Duodenal mucosa (tissue), 2 donors: ENCODE data around the gene TP73.
A peak's percentile ranks its signal among the peaks of the same experiment; 100 is the strongest.
"Not testable (repeated sequence)": the region's sequence is repeated elsewhere in the genome, so short reads cannot be mapped to it uniquely, and the experiment has no call there.

Experiments used
- H3K27ac ChIP-seq: one replicate; pipeline ENCODE4 v1.7.0; 2013; ENCODE audit warnings: low read depth, low read length
- H3K27me3 ChIP-seq, 2 donors: one replicate each; pipeline ENCODE4 v1.7.0; 2013; ENCODE audit warnings: low read length in 2 of 2, control low read depth in 1 of 2; ENCODE audit not compliant: insufficient read depth in 2 of 2, control insufficient read depth in 1 of 2
- H3K36me3 ChIP-seq, 2 donors: one replicate each; pipeline ENCODE4 v1.7.0; 2013; ENCODE audit warnings: low read length in 2 of 2, control low read depth in 1 of 2; ENCODE audit not compliant: insufficient read depth in 2 of 2, control insufficient read depth in 1 of 2
- H3K4me1 ChIP-seq, 2 donors: one replicate each; pipeline ENCODE4 v1.7.0; 2013; ENCODE audit warnings: low read length in 2 of 2, control low read depth in 1 of 2; ENCODE audit not compliant: insufficient read depth in 2 of 2, control insufficient read depth in 1 of 2
- H3K4me3 ChIP-seq, 2 donors: one replicate each; pipeline ENCODE4 v1.7.0; 2013; ENCODE audit warnings: low read length in 2 of 2, low read depth in 1 of 2
- H3K9ac ChIP-seq, 2 donors: one replicate each; pipeline ENCODE4 v1.7.0; 2013; ENCODE audit warnings: low read length in 2 of 2, low read depth in 1 of 2
- H3K9me3 ChIP-seq, 2 donors: one replicate each; pipeline ENCODE4 v1.7.0; 2013; ENCODE audit warnings: low read length in 2 of 2, control low read depth in 1 of 2; ENCODE audit not compliant: control insufficient read depth in 1 of 2

TP73 gene

GRCh38 chr1:3747903-3748302 lies 95.6 kb downstream of the TP73 start:
- Histone ChIP-seq H3K27me3 (no peaks in the 10 kb centered on the region), H3K9me3 (no peaks in the 10 kb centered on the region), H3K36me3 (no peaks in the 10 kb centered on the region), H3K4me1 (peaks cover 7 to 11% of the 10 kb centered on the region in 2 donors), H3K27ac (no peak overlapping the region), H3K4me3 (peak overlapping the region; percentile 64 to 67), H3K9ac (no peak overlapping the region)

GRCh38 chr1:3748316-3748900 lies 96.1 kb downstream of the TP73 start:
- not testable (repeated sequence) for H3K27ac ChIP-seq, H3K36me3 ChIP-seq, H3K9me3 ChIP-seq, H3K9ac ChIP-seq, H3K27me3 ChIP-seq
- H3K4me1 ChIP-seq: peaks cover 7 to 11% of the 10 kb centered on the region in 2 donors
- peak overlapping the region in 1 of 2 donors; percentile 64 for H3K4me3 ChIP-seq

- H3K9me3 ChIP-seq: no peaks in the 10 kb centered on the region
- H3K27me3 ChIP-seq: no peaks in the 10 kb centered on the region
- H3K36me3 ChIP-seq: no peaks in the 10 kb centered on the region
- no peak overlapping the region for H3K27ac ChIP-seq
- peaks cover 7 to 11% of the 10 kb centered on the region in 2 donors for H3K4me1 ChIP-seq
- no peak overlapping the region for H3K4me3 ChIP-seq
- H3K9ac ChIP-seq: no peak overlapping the region
Measured at GRCh38 chr1:3749512-3749911, 97.2 kb downstream of the TP73 start.

GRCh38 chr1:3750741-3751140 lies 98.4 kb downstream of the TP73 start:
- no peak overlapping the region for H3K4me3 ChIP-seq

GRCh38 chr1:3752400-3752945 lies 100.2 kb downstream of the TP73 start, which contains the start of gene CCDC27:
TSS of gene CCDC27 (plus strand) at chr1:3752450. CDS start at chr1:3752482, 32 bp downstream.
- no peaks in the 10 kb centered on the region for H3K36me3 ChIP-seq
- no peaks in the 10 kb centered on the region for H3K9me3 ChIP-seq
- H3K4me3 ChIP-seq: no peak within 1 kb of the TSS
- no peak within 1 kb of the TSS for H3K27ac ChIP-seq
- H3K9ac ChIP-seq: no peak within 1 kb of the TSS
- H3K27me3 ChIP-seq: peaks cover 0 to 2% of the 10 kb centered on the region in 2 donors
- H3K4me1 ChIP-seq: peaks cover 5 to 7% of the 10 kb centered on the region in 2 donors

More at GRCh38 chr1:3750741-3751140, 98.4 kb downstream of the TP73 start:
- Histone ChIP-seq H3K27ac (no peak overlapping the region), H3K4me1 (peaks cover 7 to 11% of the 10 kb centered on the region in 2 donors), H3K9ac (no peak overlapping the region), H3K36me3 (no peaks in the 10 kb centered on the region), H3K27me3 (peaks cover 0 to 2% of the 10 kb centered on the region in 2 donors), H3K9me3 (no peaks in the 10 kb centered on the region)

GRCh38 chr1:3753656-3754454 lies 101.5 kb downstream of the TP73 start:
- no peak overlapping the region for H3K9ac ChIP-seq
- peaks cover 0 to 2% of the 10 kb centered on the region in 2 donors for H3K27me3 ChIP-seq
- no peak overlapping the region for H3K27ac ChIP-seq
- no peaks in the 10 kb centered on the region for H3K36me3 ChIP-seq
- H3K4me1 ChIP-seq: no peaks in the 10 kb centered on the region
- no peaks in the 10 kb centered on the region for H3K9me3 ChIP-seq
- no peak overlapping the region for H3K4me3 ChIP-seq

GRCh38 chr1:3756394-3756793 lies 104.1 kb downstream of the TP73 start:
- H3K27me3 ChIP-seq: peaks cover 8 to 12% of the 10 kb centered on the region in 2 donors

GRCh38 chr1:3759164-3759563 lies 106.8 kb downstream of the TP73 start:
- Histone ChIP-seq H3K9me3 (no peaks in the 10 kb centered on the region), H3K36me3 (no peaks in the 10 kb centered on the region), H3K27me3 (peaks cover 8 to 12% of the 10 kb centered on the region in 2 donors)

More at GRCh38 chr1:3756394-3756793, 104.1 kb downstream of the TP73 start:
- Histone ChIP-seq H3K9me3 (no peaks in the 10 kb centered on the region), H3K27ac (no peak overlapping the region), H3K9ac (no peak overlapping the region), H3K4me1 (no peaks in the 10 kb centered on the region), H3K4me3 (no peak overlapping the region), H3K36me3 (no peaks in the 10 kb centered on the region)

GRCh38 chr1:3759796-3760195 lies 107.5 kb downstream of the TP73 start:
- no peaks in the 10 kb centered on the region for H3K4me1 ChIP-seq
- H3K27me3 ChIP-seq: peaks cover 8 to 12% of the 10 kb centered on the region in 2 donors
- no peak overlapping the region for H3K9ac ChIP-seq
- H3K27ac ChIP-seq: no peak overlapping the region
- no peaks in the 10 kb centered on the region for H3K36me3 ChIP-seq
- H3K9me3 ChIP-seq: no peaks in the 10 kb centered on the region
- no peak overlapping the region for H3K4me3 ChIP-seq

More at GRCh38 chr1:3759164-3759563, 106.8 kb downstream of the TP73 start:
- no peak overlapping the region for H3K4me3 ChIP-seq
- no peaks in the 10 kb centered on the region for H3K4me1 ChIP-seq
- no peak overlapping the region for H3K9ac ChIP-seq
- no peak overlapping the region for H3K27ac ChIP-seq
